ENCODE results near the gene ANXA11.
"Not testable (repeated sequence)": the region's sequence is repeated elsewhere in the genome, so short reads cannot be mapped to it uniquely, and the experiment has no call there.

Gene ANXA11

DNA sequence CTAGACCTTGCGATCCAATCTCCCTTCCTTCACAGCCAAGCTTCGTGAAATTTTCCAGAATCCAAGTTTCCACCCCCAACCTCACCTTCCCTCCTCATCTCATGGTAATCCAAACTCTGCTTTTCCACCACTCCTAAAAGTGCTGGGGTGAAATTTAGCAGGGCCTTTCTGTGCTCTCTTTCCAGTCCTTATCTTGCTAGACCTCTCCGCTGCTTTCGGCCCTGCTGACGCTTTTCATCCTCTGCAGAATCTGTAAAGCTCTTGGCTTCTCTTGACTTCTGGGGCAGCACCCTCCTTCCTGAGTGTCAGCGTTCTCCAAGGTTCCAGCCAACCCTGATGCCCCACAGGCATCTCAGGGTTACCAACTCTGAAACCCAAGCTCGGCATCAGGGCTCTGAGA is 65.1 kb downstream of the ANXA11 start:
- TF ChIP-seq, protein P1, sequence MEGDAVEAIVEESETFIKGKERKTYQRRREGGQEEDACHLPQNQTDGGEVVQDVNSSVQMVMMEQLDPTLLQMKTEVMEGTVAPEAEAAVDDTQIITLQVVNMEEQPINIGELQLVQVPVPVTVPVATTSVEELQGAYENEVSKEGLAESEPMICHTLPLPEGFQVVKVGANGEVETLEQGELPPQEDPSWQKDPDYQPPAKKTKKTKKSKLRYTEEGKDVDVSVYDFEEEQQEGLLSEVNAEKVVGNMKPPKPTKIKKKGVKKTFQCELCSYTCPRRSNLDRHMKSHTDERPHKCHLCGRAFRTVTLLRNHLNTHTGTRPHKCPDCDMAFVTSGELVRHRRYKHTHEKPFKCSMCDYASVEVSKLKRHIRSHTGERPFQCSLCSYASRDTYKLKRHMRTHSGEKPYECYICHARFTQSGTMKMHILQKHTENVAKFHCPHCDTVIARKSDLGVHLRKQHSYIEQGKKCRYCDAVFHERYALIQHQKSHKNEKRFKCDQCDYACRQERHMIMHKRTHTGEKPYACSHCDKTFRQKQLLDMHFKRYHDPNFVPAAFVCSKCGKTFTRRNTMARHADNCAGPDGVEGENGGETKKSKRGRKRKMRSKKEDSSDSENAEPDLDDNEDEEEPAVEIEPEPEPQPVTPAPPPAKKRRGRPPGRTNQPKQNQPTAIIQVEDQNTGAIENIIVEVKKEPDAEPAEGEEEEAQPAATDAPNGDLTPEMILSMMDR (IDR thresholded peaks at IDR 0.05): no peak
- Histone ChIP-seq H3K27ac (no peak overlapping the region), H3K4me1 (ENCODE audit: control insufficient read depth in 1 of 2, insufficient read depth in 1 of 2, low read depth in 1 of 2, low read length in 1 of 2) (peaks cover 11 to 15% of the 10 kb centered on the region in 2 experiments), H3K4me3 (ENCODE audit: low read depth in 1 of 2, low read length in 1 of 2) (no peak overlapping the region), H3K27me3 (peaks cover 4% of the 10 kb centered on the region), H3K9me3 (no peaks in the 10 kb centered on the region), H3K36me3 (no peaks in the 10 kb centered on the region)

DNA sequence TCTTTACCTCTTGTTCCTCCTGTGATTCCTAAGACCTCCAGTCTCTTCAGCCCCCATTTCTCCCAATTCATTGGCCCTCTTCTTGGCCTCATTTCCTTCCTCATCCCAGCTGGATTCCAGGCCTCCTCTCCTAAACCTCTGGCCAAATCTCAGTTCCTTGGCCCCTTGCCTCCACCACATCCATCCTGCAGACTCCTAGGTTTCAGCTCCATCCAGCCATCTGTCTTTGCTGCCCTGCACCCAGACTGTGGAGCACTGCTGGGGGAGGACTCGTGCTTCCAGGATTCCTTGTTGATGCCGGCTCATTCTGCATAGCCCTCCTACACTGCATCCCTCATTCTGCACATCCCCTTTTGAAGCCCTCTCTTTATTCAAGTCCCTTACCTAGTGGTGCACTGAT is 66.1 kb downstream of the ANXA11 start:
- Histone ChIP-seq H3K27ac (no peak overlapping the region), H3K4me1 (ENCODE audit: control insufficient read depth in 1 of 2, insufficient read depth in 1 of 2, low read depth in 1 of 2, low read length in 1 of 2) (peaks cover 10 to 11% of the 10 kb centered on the region in 2 experiments), H3K27me3 (peaks cover 14% of the 10 kb centered on the region), H3K9me3 (no peaks in the 10 kb centered on the region), H3K36me3 (no peaks in the 10 kb centered on the region), H3K4me3 (ENCODE audit: low read depth in 1 of 2, low read length in 1 of 2) (no peak overlapping the region)
- TF ChIP-seq, protein P1 (IDR thresholded peaks at IDR 0.05): no peak

DNA sequence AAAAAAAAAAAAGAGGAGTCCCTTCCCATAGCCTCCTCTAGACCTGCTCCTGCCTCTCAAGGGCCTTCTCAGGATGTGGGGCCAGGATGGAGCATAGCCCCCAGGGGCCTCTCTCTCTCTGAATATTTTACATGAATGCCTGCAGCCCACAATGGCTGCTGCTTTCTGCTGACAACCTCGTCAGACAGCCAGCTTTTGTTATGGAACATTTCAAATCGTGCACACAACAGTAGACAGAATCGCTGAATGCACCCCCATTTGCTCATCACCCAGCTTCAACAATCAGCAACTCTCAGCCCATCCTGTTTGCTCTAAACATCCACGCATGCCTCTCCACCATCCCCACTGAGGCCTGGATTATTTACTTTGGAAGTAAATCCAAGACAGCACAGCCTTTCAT is 67.4 kb downstream of the ANXA11 start:
- TF ChIP-seq, protein P1 (IDR thresholded peaks at IDR 0.05): no peak
- Histone ChIP-seq H3K9me3 (no peaks in the 10 kb centered on the region), H3K4me1 (ENCODE audit: control insufficient read depth in 1 of 2, insufficient read depth in 1 of 2, low read depth in 1 of 2, low read length in 1 of 2) (no peaks in the 10 kb centered on the region), H3K36me3 (no peaks in the 10 kb centered on the region), H3K27me3 (peaks cover 28% of the 10 kb centered on the region), H3K4me3 (ENCODE audit: low read depth in 1 of 2, low read length in 1 of 2) (no peak overlapping the region), H3K27ac (no peak overlapping the region)

DNA sequence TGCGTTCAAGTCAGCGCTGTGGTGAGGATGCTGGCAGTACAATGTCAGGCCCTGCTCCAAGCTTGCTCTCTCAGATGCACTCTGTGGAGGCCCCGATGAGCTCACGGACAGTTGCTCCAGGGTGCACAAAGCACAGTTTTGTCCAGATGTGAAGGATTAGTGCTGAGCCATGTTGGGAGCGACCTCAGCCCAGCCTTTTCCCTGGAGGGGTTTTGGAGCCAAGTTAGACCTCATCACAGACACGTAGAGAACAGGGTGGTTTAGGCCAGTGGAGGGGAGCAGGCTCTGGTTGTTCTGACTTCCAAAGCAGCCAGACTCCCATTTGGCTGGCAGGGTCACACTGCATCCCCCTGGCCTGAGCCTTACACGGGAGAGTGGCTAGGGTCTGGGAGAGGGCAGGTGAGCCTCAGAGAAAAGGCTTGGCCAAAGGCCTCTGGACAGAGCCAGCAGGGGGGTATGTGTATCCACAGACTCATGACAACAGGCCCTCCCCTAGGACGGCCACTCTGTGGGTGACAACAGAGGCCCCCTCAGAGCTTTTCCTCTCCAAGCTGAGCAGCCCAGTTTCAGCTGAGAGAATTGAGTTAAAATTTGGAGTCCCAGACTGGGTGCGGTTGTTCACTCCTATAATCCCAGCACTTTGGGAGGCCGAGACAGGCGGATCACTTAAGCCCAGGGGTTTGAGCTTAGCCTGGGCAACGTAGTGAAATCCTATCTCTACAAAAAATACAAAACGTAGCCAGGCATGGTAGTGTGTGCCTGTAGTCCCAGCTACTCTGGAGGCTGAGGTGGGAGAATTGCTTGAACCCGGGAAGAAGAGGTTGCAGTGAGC is 68.1 kb downstream of the ANXA11 start:
- no peak overlapping the region for H3K4me3 ChIP-seq (ENCODE audit: low read depth in 1 of 2, low read length in 1 of 2)
- TF ChIP-seq, protein P1 (IDR thresholded peaks at IDR 0.05): no peak
- H3K9me3 ChIP-seq: no peaks in the 10 kb centered on the region
- H3K36me3 ChIP-seq: no peaks in the 10 kb centered on the region
- peaks cover 0 to 5% of the 10 kb centered on the region in 2 experiments for H3K4me1 ChIP-seq (ENCODE audit: control insufficient read depth in 1 of 2, insufficient read depth in 1 of 2, low read depth in 1 of 2, low read length in 1 of 2)
- peaks cover 34% of the 10 kb centered on the region for H3K27me3 ChIP-seq
- no peak overlapping the region for H3K27ac ChIP-seq

DNA sequence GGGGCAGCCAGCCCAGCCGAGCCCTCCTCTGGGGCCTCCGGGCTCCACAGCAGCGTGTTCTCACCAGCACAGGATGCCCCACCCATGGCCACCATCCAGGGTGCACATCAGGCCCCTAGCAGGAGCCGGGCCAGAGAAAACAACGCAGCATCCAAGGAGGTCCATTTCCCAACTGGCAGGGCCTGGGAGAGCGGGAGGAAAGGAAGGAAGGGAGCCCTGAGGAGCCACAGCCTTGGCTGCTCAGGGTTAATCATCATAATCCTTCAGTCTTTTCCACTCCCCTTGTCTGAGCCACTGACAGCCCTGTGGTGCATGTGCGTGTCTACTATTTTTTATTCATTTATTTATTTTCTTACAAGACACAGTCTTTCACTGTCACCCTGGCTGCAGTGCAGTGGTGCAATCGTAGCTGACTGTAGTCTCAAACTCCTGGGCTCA is 69.2 kb downstream of the ANXA11 start:
- Histone ChIP-seq H3K4me3 (ENCODE audit: low read depth in 1 of 2, low read length in 1 of 2) (no peak overlapping the region), H3K36me3 (no peaks in the 10 kb centered on the region), H3K4me1 (ENCODE audit: control insufficient read depth in 1 of 2, insufficient read depth in 1 of 2, low read depth in 1 of 2, low read length in 1 of 2) (peaks cover 0 to 5% of the 10 kb centered on the region in 2 experiments), H3K9me3 (no peaks in the 10 kb centered on the region), H3K27me3 (peaks cover 45% of the 10 kb centered on the region), H3K27ac (no peak overlapping the region)
- TF ChIP-seq, protein P1 (IDR thresholded peaks at IDR 0.05): no peak

DNA sequence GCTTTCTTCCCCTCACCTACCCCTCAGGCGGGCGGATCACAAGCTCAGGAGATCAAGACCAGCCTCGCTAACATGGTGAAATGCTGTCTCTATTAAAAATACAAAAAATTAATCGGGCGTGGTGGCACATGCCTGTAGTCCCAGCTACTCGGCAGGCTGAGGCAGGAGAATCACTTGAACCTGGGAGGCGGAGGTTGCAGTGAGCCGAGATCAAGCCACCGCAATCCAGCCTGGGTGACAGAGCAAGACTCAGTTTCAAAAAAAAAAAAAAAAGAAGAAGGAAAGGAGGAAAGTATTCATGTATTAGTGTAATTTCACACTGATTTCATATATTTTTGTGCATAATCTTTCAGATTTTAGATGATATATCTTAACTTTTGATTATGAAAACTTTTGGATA is 71.7 kb downstream of the ANXA11 start:
- H3K36me3 ChIP-seq; H3K9me3 ChIP-seq; H3K4me3 ChIP-seq (ENCODE audit: low read depth in 1 of 2, low read length in 1 of 2); H3K4me1 ChIP-seq (ENCODE audit: control insufficient read depth in 1 of 2, insufficient read depth in 1 of 2, low read depth in 1 of 2, low read length in 1 of 2); H3K27ac ChIP-seq: not testable (repeated sequence)
- peaks cover 58% of the 10 kb centered on the region for H3K27me3 ChIP-seq
